GM23338 (cell line): ENCODE data around the gene CD300A. TPM values are rescaled to one million over a fixed set of nuclear protein-coding genes. Genes with fewer than 3 reads are reported as not detected.

ENCODE experiments used
- ATAC-seq: fragments of 200-7000 bp; cut with Tn5 transposase; 3 replicates; pipeline ENCODE4 v1.9.1; 2020
- DNase-seq: peaks from one replicate; pipeline ENCODE4 v3.0.0-alpha.2; 2015; ENCODE audit warnings: low spot score
- H2AFZ ChIP-seq: fragments of 200-600 bp; sonication (generic); 2 replicates; pipeline ENCODE4 v1.8.0; 2016; ENCODE audit warnings: antibody characterized with exemption, mild to moderate bottlenecking, moderate library complexity
- H3F3A ChIP-seq: fragments of 200-600 bp; sonication (generic); replicated peaks from 2 replicates; pipeline ENCODE4 v1.8.0; 2017; ENCODE audit warnings: antibody characterized with exemption, mixed run types, low read depth
- H3K27ac ChIP-seq: fragments of 200-600 bp; sonication (generic); 2 replicates; pipeline ENCODE4 v1.6.1; 2016; ENCODE audit warnings: low read depth
- H3K27me3 ChIP-seq: fragments of 200-600 bp; sonication (generic); 2 replicates; pipeline ENCODE4 v1.8.0; 2016; ENCODE audit warnings: mild to moderate bottlenecking, mixed run types, moderate library complexity; ENCODE audit not compliant: insufficient read depth
- H3K36me3 ChIP-seq: fragments of 200-600 bp; sonication (generic); 2 replicates; pipeline ENCODE4 v1.8.0; 2016; ENCODE audit warnings: mild to moderate bottlenecking; ENCODE audit not compliant: insufficient read depth
- H3K4me1 ChIP-seq: fragments of 200-600 bp; sonication (generic); 2 replicates; pipeline ENCODE4 v1.8.0; 2016; ENCODE audit warnings: mild to moderate bottlenecking, moderate library complexity; ENCODE audit not compliant: insufficient read depth
- H3K4me2 ChIP-seq: fragments of 200-600 bp; sonication (generic); 2 replicates; pipeline ENCODE4 v1.7.1; 2017; ENCODE audit warnings: mixed run types
- H3K4me3 ChIP-seq: fragments of 200-600 bp; sonication (generic); 2 replicates; pipeline ENCODE4 v1.6.1; 2016; ENCODE audit warnings: mixed run types
- H3K79me2 ChIP-seq: fragments of 200-600 bp; sonication (generic); replicated peaks from 2 replicates; pipeline ENCODE4 v1.8.0; 2017; ENCODE audit warnings: mild to moderate bottlenecking; ENCODE audit not compliant: insufficient read depth
- H3K9me2 ChIP-seq: fragments of 200-600 bp; sonication (generic); 2 replicates; pipeline ENCODE4 v1.8.0; 2017; ENCODE audit not compliant: insufficient read depth
- H4K20me1 ChIP-seq: fragments of 200-600 bp; sonication (generic); replicated peaks from 2 replicates; pipeline ENCODE4 v1.8.0; 2017; ENCODE audit warnings: mild to moderate bottlenecking; ENCODE audit not compliant: insufficient read depth
- H3K27ac Mint-ChIP-seq: 2 replicates; pipeline ENCODE4 v1.8.0; 2020; ENCODE audit warnings: inconsistent platforms, mild to moderate bottlenecking, moderate library complexity, mixed read lengths
- H3K27me3 Mint-ChIP-seq: 3 replicates; pipeline ENCODE4 v1.8.0; 2022; ENCODE audit warnings: low read depth, mild to moderate bottlenecking, moderate library complexity, mixed read lengths, inconsistent platforms; ENCODE audit not compliant: insufficient read depth, poor library complexity
- H3K36me3 Mint-ChIP-seq: 3 replicates; pipeline ENCODE4 v1.8.0; 2021; ENCODE audit warnings: low read depth, mild to moderate bottlenecking, inconsistent platforms, moderate library complexity, mixed read lengths
- H3K4me1 Mint-ChIP-seq: 3 replicates; pipeline ENCODE4 v1.8.0; 2020; ENCODE audit warnings: mild to moderate bottlenecking, inconsistent platforms, mixed read lengths
- H3K4me3 Mint-ChIP-seq: 3 replicates; pipeline ENCODE4 v1.8.0; 2021; ENCODE audit warnings: moderate library complexity, mild to moderate bottlenecking, inconsistent platforms, mixed read lengths
- H3K9me3 Mint-ChIP-seq: 3 replicates; pipeline ENCODE4 v1.8.0; 2020; ENCODE audit warnings: moderate library complexity, mild to moderate bottlenecking, inconsistent platforms, mixed read lengths
- CREB1 ChIP-seq: fragments of 250-450 bp; sonication (Bioruptor Pico); IDR thresholded peaks from 2 replicates; pipeline ENCODE4 v1.5.0; 2020; ENCODE audit warnings: low read depth, mild to moderate bottlenecking, moderate library complexity
- CTCF ChIP-seq, 2 experiments: fragments of 200-600 bp in 1 of 2; sonication (generic) in 1 of 2; conservative IDR thresholded peaks; 2 replicates each; pipeline versions ENCODE4 v1.5.1 to v1.6.1; 2016 to 2017; ENCODE audit warnings: antibody characterized with exemption in 2 of 2, low read depth in 2 of 2, mild to moderate bottlenecking in 2 of 2, moderate library complexity in 1 of 2
- EZH2 ChIP-seq: fragments of 200-600 bp; sonication (generic); IDR thresholded peaks from one replicate; pipeline ENCODE4 v1.8.0; 2017; ENCODE audit warnings: antibody characterized with exemption, mild to moderate bottlenecking, low read depth; ENCODE audit not compliant: unreplicated experiment
- NANOG ChIP-seq: IDR thresholded peaks from 2 replicates; pipeline ENCODE4 v1.6.1; 2016; ENCODE audit warnings: antibody characterized with exemption, borderline replicate concordance
- POLR2AphosphoS5 ChIP-seq: IDR thresholded peaks from 2 replicates; pipeline ENCODE4 v1.6.1; 2016; ENCODE audit warnings: antibody characterized with exemption, low read depth
- REST ChIP-seq: IDR thresholded peaks from one replicate; pipeline ENCODE4 v1.6.1; 2018; ENCODE audit warnings: antibody characterized with exemption; ENCODE audit not compliant: unreplicated experiment
- STAT1 ChIP-seq: IDR thresholded peaks from one replicate; pipeline ENCODE4 v1.6.1; 2016; ENCODE audit warnings: antibody characterized with exemption; ENCODE audit not compliant: unreplicated experiment
- ZNF114 ChIP-seq: fragments of 250-450 bp; sonication (Bioruptor Pico); IDR thresholded peaks from 2 replicates; pipeline ENCODE4 v1.5.0; 2020; ENCODE audit warnings: mild to moderate bottlenecking, moderate library complexity
- ZNF331 ChIP-seq: fragments of 250-450 bp; sonication (Bioruptor Pico); IDR thresholded peaks from 2 replicates; pipeline ENCODE4 v1.5.0; 2020; ENCODE audit warnings: low read depth, mild to moderate bottlenecking, moderate library complexity
- polyA plus RNA-seq: library from polyadenylated mRNA; unstranded; fragments of >200 nt; fragmentation: Nextera tagmentation; extraction: Ambion mirVana; gene quantifications from 2 replicates; pipeline ENCODE4 v1.2.1, GENCODE V29; 2016
- total RNA-seq: library from RNA; depleted of rRNA; stranded (reverse); fragments of >200 nt; shearing (Covaris generic); gene quantifications from 2 replicates; pipeline ENCODE4 v1.2.3, GENCODE V29; 2014
- TF ChIP-seq, protein P1 (sequence below): fragments of 250-450 bp; sonication (Bioruptor Pico); IDR thresholded peaks from 2 replicates; pipeline ENCODE4 v1.5.0; 2020; ENCODE audit warnings: mild to moderate bottlenecking, moderate library complexity

The CD300A gene
- total and polyA plus RNA-seq, 2 experiments from 2014 or later: 0.37 to 0.45 TPM

- peaks cover 4% of the 10 kb centered on the region for H3K27me3 Mint-ChIP-seq
- no peaks in the 10 kb centered on the region for H3K27me3 ChIP-seq
- no peak overlapping the region for H3K4me3 ChIP-seq
- H3K4me2 ChIP-seq: no peak overlapping the region
- no peaks in the 10 kb centered on the region for H3K79me2 ChIP-seq
- no peak overlapping the region for H3K27ac ChIP-seq
- H2AFZ ChIP-seq: no peak overlapping the region
- H3K27ac Mint-ChIP-seq: no peak overlapping the region
- no peaks in the 10 kb centered on the region for H3F3A ChIP-seq
- H3K4me1 Mint-ChIP-seq: no peaks in the 10 kb centered on the region
- no peaks in the 10 kb centered on the region for H3K9me2 ChIP-seq
- no peaks in the 10 kb centered on the region for H3K36me3 Mint-ChIP-seq
- H3K9me3 Mint-ChIP-seq: peaks cover 35% of the 10 kb centered on the region
- no peaks in the 10 kb centered on the region for H3K4me1 ChIP-seq
- no peaks in the 10 kb centered on the region for H4K20me1 ChIP-seq
- DNase-seq (no peak), ATAC-seq (no peak)
- no peaks in the 10 kb centered on the region for H3K36me3 ChIP-seq
- no peak overlapping the region for H3K4me3 Mint-ChIP-seq
- TF ChIP-seq STAT1 (no peak), EZH2 (no peak), POLR2AphosphoS5 (no peak), NANOG (no peak), ZNF331 (CRISPR knock-in tag) (peak; percentile 74), CREB1 (CRISPR knock-in tag) (no peak), ZNF114 (CRISPR knock-in tag) (no peak)
Measured at GRCh38 chr17:74523308-74523707, 56.9 kb downstream of the CD300A start.

DNA sequence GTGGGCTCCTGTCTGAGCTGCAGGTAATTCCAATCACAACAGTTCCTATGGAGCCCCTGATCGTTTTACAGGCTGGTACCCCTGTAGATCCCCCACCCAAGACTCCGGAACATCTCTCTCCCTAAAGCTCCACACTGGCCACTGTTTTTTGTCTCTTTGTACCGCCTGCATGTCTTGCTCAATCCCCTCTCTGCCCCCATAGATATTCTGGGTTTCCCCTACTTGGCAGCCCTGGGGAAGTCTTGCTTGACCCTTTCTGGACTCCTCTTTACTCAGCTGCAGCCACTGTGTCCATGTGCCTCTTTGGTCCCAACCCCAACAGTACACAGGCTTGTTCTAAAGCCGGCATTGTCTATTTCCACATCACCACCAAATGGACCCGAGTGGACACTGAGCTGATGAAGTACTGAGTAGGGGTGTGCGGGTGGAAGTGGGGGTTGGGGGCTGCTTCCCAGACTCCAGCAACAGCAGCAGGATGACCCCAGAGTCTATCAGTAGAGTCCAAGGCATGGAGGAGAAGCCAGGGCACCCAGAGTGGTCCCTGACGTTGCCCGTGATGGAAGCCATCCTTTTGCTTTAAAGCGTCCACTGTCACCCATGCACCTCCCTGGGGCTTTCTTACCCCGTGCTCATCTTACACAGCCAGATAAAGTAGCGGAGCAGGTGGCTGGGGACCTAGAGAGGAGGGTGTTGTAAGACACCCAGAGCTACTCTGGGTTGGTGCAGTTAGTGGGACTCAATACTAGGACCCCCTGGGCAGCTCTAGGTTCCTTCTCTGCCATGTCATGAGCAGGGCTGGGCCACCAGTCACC lies 58.4 kb downstream of the CD300A start:
- H4K20me1 ChIP-seq: no peaks in the 10 kb centered on the region
- Mint-ChIP-seq H3K36me3 (no peaks in the 10 kb centered on the region), H3K4me3 (no peak overlapping the region), H3K27ac (no peak overlapping the region), H3K27me3 (peaks cover 4% of the 10 kb centered on the region), H3K4me1 (no peaks in the 10 kb centered on the region), H3K9me3 (peaks cover 30% of the 10 kb centered on the region)
- no peaks in the 10 kb centered on the region for H3K27me3 ChIP-seq
- no peak overlapping the region for H2AFZ ChIP-seq
- no peaks in the 10 kb centered on the region for H3F3A ChIP-seq
- ATAC-seq (no peak), DNase-seq (no peak)
- no peaks in the 10 kb centered on the region for H3K4me1 ChIP-seq
- H3K36me3 ChIP-seq: no peaks in the 10 kb centered on the region
- H3K9me2 ChIP-seq: no peaks in the 10 kb centered on the region
- no peak overlapping the region for H3K4me2 ChIP-seq
- no peak overlapping the region for H3K27ac ChIP-seq
- H3K79me2 ChIP-seq: no peaks in the 10 kb centered on the region
- no peak overlapping the region for H3K4me3 ChIP-seq
- TF ChIP-seq REST (no peak), EZH2 (no peak), CTCF (conservative IDR thresholded peaks at IDR 0.05; ENCODE audit: low read depth in 2 of 2) (no peak), ZNF331 (CRISPR knock-in tag) (no peak)
- TF ChIP-seq, protein P1, sequence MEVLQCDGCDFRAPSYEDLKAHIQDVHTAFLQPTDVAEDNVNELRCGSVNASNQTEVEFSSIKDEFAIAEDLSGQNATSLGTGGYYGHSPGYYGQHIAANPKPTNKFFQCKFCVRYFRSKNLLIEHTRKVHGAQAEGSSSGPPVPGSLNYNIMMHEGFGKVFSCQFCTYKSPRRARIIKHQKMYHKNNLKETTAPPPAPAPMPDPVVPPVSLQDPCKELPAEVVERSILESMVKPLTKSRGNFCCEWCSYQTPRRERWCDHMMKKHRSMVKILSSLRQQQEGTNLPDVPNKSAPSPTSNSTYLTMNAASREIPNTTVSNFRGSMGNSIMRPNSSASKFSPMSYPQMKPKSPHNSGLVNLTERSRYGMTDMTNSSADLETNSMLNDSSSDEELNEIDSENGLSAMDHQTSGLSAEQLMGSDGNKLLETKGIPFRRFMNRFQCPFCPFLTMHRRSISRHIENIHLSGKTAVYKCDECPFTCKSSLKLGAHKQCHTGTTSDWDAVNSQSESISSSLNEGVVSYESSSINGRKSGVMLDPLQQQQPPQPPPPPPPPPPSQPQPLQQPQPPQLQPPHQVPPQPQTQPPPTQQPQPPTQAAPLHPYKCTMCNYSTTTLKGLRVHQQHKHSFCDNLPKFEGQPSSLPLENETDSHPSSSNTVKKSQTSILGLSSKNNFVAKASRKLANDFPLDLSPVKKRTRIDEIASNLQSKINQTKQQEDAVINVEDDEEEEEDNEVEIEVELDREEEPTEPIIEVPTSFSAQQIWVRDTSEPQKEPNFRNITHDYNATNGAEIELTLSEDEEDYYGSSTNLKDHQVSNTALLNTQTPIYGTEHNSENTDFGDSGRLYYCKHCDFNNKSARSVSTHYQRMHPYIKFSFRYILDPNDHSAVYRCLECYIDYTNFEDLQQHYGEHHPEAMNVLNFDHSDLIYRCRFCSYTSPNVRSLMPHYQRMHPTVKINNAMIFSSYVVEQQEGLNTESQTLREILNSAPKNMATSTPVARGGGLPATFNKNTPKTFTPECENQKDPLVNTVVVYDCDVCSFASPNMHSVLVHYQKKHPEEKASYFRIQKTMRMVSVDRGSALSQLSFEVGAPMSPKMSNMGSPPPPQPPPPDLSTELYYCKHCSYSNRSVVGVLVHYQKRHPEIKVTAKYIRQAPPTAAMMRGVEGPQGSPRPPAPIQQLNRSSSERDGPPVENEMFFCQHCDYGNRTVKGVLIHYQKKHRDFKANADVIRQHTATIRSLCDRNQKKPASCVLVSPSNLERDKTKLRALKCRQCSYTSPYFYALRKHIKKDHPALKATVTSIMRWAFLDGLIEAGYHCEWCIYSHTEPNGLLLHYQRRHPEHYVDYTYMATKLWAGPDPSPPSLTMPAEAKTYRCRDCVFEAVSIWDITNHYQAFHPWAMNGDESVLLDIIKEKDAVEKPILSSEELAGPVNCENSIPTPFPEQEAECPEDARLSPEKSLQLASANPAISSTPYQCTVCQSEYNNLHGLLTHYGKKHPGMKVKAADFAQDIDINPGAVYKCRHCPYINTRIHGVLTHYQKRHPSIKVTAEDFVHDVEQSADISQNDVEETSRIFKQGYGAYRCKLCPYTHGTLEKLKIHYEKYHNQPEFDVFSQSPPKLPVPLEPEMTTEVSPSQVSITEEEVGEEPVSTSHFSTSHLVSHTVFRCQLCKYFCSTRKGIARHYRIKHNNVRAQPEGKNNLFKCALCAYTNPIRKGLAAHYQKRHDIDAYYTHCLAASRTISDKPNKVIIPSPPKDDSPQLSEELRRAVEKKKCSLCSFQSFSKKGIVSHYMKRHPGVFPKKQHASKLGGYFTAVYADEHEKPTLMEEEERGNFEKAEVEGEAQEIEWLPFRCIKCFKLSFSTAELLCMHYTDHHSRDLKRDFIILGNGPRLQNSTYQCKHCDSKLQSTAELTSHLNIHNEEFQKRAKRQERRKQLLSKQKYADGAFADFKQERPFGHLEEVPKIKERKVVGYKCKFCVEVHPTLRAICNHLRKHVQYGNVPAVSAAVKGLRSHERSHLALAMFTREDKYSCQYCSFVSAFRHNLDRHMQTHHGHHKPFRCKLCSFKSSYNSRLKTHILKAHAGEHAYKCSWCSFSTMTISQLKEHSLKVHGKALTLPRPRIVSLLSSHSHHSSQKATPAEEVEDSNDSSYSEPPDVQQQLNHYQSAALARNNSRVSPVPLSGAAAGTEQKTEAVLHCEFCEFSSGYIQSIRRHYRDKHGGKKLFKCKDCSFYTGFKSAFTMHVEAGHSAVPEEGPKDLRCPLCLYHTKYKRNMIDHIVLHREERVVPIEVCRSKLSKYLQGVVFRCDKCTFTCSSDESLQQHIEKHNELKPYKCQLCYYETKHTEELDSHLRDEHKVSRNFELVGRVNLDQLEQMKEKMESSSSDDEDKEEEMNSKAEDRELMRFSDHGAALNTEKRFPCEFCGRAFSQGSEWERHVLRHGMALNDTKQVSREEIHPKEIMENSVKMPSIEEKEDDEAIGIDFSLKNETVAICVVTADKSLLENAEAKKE: no peak
